GM18873 (cell line): ENCODE data around the gene ZNF821.
"Not testable (repeated sequence)": the region's sequence is repeated elsewhere in the genome, so short reads cannot be mapped to it uniquely, and the experiment has no call there.

Experiments used
- ATAC-seq: cut with Tn5 transposase; IDR thresholded peaks from one replicate; pipeline ENCODE4 v1.9.1; 2021; ENCODE audit warnings: mild to moderate bottlenecking, moderate library complexity, moderate number of reproducible peaks; ENCODE audit not compliant: unreplicated experiment, low FRiP score

Gene ZNF821

GRCh38 chr16:71903608-71904007, 19.6 kb upstream of the ZNF821 start:
- no peak for ATAC-seq

GRCh38 chr16:71902656-71903365, 18.8 kb upstream of the ZNF821 start:
- no peak for ATAC-seq

GRCh38 chr16:71899171-71899570, 15.2 kb upstream of the ZNF821 start:
- ATAC-seq = no peak

- no peak for ATAC-seq
Measured at GRCh38 chr16:71896764-71897368, 12.9 kb upstream of the ZNF821 start.

GRCh38 chr16:71895679-71896365, 11.8 kb upstream of the ZNF821 start:
- peak; percentile 19 for ATAC-seq

GRCh38 chr16:71894921-71895678, 11.1 kb upstream of the ZNF821 start, which contains the start of gene IST1:
Gene IST1 (plus strand): TSS chr16:71895531. CDS start chr16:71915641, 20,110 bp downstream.
- ATAC-seq = peak; percentile 64

GRCh38 chr16:71894229-71894920, 10.4 kb upstream of the ZNF821 start:
- peak; percentile 12 for ATAC-seq

GRCh38 chr16:71893888-71894228, 9.9 kb upstream of the ZNF821 start:
- ATAC-seq = no peak

GRCh38 chr16:71889147-71889546, 5.2 kb upstream of the ZNF821 start:
- ATAC-seq = no peak

- ATAC-seq = no peak
Measured at GRCh38 chr16:71885261-71885650, 1.3 kb upstream of the ZNF821 start.

GRCh38 chr16:71883168-71883848, 674 bp downstream of the ZNF821 start:
- peak; percentile 26 for ATAC-seq

GRCh38 chr16:71882505-71883167, 1.3 kb downstream of the ZNF821 start:
- ATAC-seq = no peak

- no peak for ATAC-seq
Measured at GRCh38 chr16:71880176-71880575, 3.8 kb downstream of the ZNF821 start.

- ATAC-seq = no peak
Measured at GRCh38 chr16:71878911-71879310, 5.1 kb downstream of the ZNF821 start.

- no peak for ATAC-seq
Measured at GRCh38 chr16:71873199-71873598, 10.8 kb downstream of the ZNF821 start.

GRCh38 chr16:71870818-71871217, 13.2 kb downstream of the ZNF821 start:
- no peak for ATAC-seq

GRCh38 chr16:71869089-71869488, 14.9 kb downstream of the ZNF821 start:
- no peak for ATAC-seq

GRCh38 chr16:71867939-71868338, 16.0 kb downstream of the ZNF821 start:
- ATAC-seq = no peak

- not testable (repeated sequence) for ATAC-seq
Measured at GRCh38 chr16:71867175-71867574, 16.8 kb downstream of the ZNF821 start.
